Lower lobe of right lung (tissue), 2 donors: ENCODE results near the gene SIGLEC12. TPM values are rescaled to one million over a fixed set of nuclear protein-coding genes. Genes with fewer than 3 reads are reported as not detected.
A peak's percentile ranks its signal among the peaks of the same experiment; 100 is the strongest.

ENCODE experiments used
- ATAC-seq, 2 donors: fragments of 200-7000 bp; cut with Tn5 transposase; one replicate each; pipeline ENCODE4 v1.9.1; 2020 to 2022; ENCODE audit warnings: mild to moderate bottlenecking in 2 of 2, moderate library complexity in 2 of 2
- DNase-seq: peaks from one replicate; pipeline ENCODE4 v3.0.0-alpha.2; 2020
- H3K27ac ChIP-seq: fragments of 200-600 bp; one replicate; pipeline ENCODE4 v1.8.0; 2022
- H3K27me3 ChIP-seq: fragments of 200-600 bp; one replicate; pipeline ENCODE4 v1.8.0; 2022; ENCODE audit warnings: low read depth
- H3K36me3 ChIP-seq: fragments of 200-600 bp; one replicate; pipeline ENCODE4 v1.8.0; 2022; ENCODE audit warnings: mild to moderate bottlenecking
- H3K4me1 ChIP-seq: fragments of 200-600 bp; one replicate; pipeline ENCODE4 v1.8.0; 2022
- H3K4me3 ChIP-seq: fragments of 200-600 bp; one replicate; pipeline ENCODE4 v1.8.0; 2022; ENCODE audit warnings: mild to moderate bottlenecking
- H3K9me3 ChIP-seq: fragments of 200-600 bp; one replicate; pipeline ENCODE4 v1.8.0; 2022
- intact Hi-C: fragments of 100-400 bp; cut with DNase I; formaldehyde crosslinking; loops from one replicate; pipeline ENCODE4 v1.11.0; 2022
- total RNA-seq: library from RNA; stranded (reverse); fragmentation: NEBNext Ultra II Directional; extraction: Animal tissue kit (Norgen Biotek cat#: 25700); gene quantifications from one replicate; pipeline ENCODE4 v1.2.1, GENCODE V29; 2021
- TF ChIP-seq, protein P1 (sequence below): fragments of 200-600 bp; IDR thresholded peaks from one replicate; pipeline ENCODE4 v1.8.0; 2022; ENCODE audit warnings: antibody characterized with exemption, mild to moderate bottlenecking
- donor health status: DM: no; HTN: yes; CAD: no; lungs with severe emphysema.

The SIGLEC12 gene
- total RNA-seq, 1 donor from 2014 or later = 5.9 TPM

DNA sequence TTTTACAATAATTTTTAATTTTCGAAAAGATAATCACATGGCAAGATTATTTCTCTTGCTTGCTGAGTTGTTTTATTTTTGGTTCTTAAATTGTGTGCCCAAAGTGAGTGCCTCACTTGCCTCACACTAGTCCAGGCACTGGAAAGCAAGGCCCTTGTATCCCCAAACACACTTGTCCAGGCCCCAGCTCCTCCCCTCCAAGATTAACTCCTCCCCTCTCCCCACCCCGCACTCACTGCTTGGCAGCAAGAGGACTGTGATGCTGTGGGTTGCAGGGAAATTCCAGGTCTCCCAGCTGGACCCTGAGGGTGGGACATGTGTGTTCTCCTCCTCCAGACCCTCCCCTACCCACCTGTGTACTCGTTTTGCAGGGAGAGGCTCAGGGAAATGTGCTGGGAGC lies 3.9 kb downstream of the SIGLEC12 start:
- no peak overlapping the region for H3K4me3 ChIP-seq
- no peaks in the 10 kb centered on the region for H3K36me3 ChIP-seq
- DNase-seq = no peak
- H3K27me3 ChIP-seq = no peaks in the 10 kb centered on the region
- no peaks in the 10 kb centered on the region for H3K9me3 ChIP-seq
- H3K27ac ChIP-seq = no peak overlapping the region
- peaks cover 7% of the 10 kb centered on the region for H3K4me1 ChIP-seq
- intact Hi-C loops = no loop called here
- ATAC-seq = no peak
- TF ChIP-seq, protein P1, sequence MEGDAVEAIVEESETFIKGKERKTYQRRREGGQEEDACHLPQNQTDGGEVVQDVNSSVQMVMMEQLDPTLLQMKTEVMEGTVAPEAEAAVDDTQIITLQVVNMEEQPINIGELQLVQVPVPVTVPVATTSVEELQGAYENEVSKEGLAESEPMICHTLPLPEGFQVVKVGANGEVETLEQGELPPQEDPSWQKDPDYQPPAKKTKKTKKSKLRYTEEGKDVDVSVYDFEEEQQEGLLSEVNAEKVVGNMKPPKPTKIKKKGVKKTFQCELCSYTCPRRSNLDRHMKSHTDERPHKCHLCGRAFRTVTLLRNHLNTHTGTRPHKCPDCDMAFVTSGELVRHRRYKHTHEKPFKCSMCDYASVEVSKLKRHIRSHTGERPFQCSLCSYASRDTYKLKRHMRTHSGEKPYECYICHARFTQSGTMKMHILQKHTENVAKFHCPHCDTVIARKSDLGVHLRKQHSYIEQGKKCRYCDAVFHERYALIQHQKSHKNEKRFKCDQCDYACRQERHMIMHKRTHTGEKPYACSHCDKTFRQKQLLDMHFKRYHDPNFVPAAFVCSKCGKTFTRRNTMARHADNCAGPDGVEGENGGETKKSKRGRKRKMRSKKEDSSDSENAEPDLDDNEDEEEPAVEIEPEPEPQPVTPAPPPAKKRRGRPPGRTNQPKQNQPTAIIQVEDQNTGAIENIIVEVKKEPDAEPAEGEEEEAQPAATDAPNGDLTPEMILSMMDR = no peak

DNA sequence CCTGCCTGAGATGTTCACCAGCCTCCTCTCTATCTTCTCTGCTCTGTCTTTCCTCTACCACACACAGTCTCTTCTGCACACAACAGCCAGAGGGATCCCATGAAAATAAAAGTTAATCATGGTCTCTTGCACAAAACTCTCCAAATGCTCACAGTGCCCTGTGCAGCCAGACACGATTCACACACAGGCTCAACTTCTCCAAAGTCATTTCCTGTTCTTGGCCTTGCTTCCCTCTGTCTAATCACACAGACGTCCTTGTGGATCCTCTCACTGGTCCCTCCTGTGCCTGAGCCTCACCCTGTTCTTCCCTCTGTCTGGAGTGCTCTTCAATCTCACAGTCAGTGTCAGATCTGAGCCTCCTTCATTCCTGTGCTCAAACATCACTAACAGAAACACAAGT lies 7.8 kb downstream of the SIGLEC12 start:
- Histone ChIP-seq H3K4me3 (no peak overlapping the region), H3K27me3 (peaks cover 5% of the 10 kb centered on the region), H3K4me1 (peaks cover 7% of the 10 kb centered on the region), H3K27ac (no peak overlapping the region), H3K9me3 (no peaks in the 10 kb centered on the region), H3K36me3 (no peaks in the 10 kb centered on the region)
- intact Hi-C loops = no loop called here
- TF ChIP-seq, protein P1 = no peak
- ATAC-seq (peak; percentile 18 to 64), DNase-seq (no peak)

DNA sequence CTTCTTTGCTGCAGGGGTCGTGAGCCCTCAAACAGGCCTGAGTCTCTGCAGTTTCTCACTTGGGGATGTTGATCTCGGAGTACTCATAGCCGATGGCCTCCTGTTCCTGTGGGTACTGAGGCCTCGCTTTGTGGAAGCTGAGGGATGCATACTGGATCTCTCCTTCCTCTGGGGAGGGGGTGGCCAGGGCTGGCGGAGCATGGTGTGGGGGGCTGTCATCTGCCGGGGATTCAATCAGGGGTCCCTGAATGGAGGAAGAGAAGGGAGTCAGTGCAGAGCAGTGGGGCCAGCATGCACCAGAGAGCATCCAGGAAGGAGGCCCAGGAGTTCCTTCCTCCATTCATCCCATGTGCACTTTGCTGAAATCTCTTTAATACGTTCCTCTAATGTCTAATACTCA lies 10.0 kb downstream of the SIGLEC12 start:
- H3K27ac ChIP-seq = no peak overlapping the region
- no peak for ATAC-seq
- no peaks in the 10 kb centered on the region for H3K36me3 ChIP-seq
- peaks cover 5% of the 10 kb centered on the region for H3K27me3 ChIP-seq
- peaks cover 7% of the 10 kb centered on the region for H3K4me1 ChIP-seq
- no peaks in the 10 kb centered on the region for H3K9me3 ChIP-seq
- DNase-seq = no peak
- intact Hi-C loops = no loop called here
- TF ChIP-seq, protein P1 = no peak
- no peak overlapping the region for H3K4me3 ChIP-seq

DNA sequence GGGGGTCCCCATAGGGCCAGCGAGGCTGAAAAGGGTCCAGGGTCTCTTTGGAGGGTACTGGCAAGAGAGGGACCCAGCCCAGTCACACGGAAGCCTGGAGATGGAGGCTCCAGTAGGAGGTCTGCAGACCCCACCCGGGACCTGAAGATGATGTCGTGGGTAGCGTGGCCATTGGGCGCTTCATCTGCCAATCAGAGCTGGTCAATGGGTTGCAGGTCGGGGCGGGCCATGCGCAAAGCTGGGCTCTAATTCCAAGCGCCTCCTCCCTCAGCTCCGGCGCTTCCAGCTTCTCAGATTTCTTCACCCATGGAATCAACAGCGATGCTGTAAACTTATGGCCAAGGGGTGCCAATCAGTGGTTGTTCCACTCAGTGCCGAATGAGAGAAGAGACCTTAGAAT lies 10.9 kb downstream of the SIGLEC12 start:
- H3K27me3 ChIP-seq = peaks cover 5% of the 10 kb centered on the region
- no peak overlapping the region for H3K27ac ChIP-seq
- H3K4me1 ChIP-seq = peaks cover 7% of the 10 kb centered on the region
- H3K4me3 ChIP-seq = no peak overlapping the region
- intact Hi-C loops = no loop called here
- no peaks in the 10 kb centered on the region for H3K9me3 ChIP-seq
- TF ChIP-seq, protein P1 = no peak
- no peaks in the 10 kb centered on the region for H3K36me3 ChIP-seq
- DNase-seq (no peak), ATAC-seq (no peak)

DNA sequence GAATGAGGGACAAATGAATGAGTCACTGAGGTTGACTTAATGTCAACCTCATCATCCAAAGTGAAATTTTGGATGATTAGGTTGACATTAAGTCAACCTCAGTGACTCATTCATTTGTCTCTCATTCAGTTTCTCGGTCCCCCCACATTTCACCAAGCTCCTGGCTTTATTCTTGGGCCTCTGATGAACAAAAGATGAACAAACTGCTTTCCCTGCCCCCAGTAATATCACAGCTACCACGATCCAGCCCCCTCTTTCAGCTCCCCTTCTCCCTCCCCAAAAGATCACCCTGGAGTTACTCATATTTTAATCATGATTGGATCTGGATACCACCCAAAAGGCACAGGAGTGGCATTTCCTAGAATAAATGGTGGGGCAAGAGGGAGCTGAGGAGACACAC lies 12.5 kb downstream of the SIGLEC12 start:
- H3K36me3 ChIP-seq = no peaks in the 10 kb centered on the region
- intact Hi-C loops = no loop called here
- TF ChIP-seq, protein P1 = no peak
- no peaks in the 10 kb centered on the region for H3K9me3 ChIP-seq
- H3K4me3 ChIP-seq = no peak overlapping the region
- ATAC-seq (no peak), DNase-seq (no peak)
- no peak overlapping the region for H3K27ac ChIP-seq
- H3K27me3 ChIP-seq = peaks cover 5% of the 10 kb centered on the region
- H3K4me1 ChIP-seq = peaks cover 7% of the 10 kb centered on the region

DNA sequence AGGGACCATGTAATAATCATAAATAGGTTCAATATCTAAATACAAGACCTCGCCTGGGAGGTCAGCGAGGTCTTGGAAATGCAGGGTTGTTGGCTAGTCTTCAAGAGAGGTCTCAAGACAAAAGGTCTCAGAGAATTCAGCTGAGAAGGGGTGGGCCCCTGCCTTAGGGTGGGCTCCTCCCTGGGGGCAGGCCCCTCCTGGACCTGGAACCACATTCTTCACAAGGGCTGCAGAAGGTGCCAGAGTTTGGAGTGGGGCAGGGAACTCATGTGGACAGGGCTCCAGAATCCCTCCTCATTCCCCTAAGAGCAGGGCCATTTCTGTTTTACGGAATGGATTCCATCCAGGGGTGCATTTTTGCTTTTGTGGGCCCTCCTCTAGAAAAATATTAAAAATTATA lies 13.1 kb downstream of the SIGLEC12 start:
- Histone ChIP-seq H3K36me3 (no peaks in the 10 kb centered on the region), H3K27me3 (peaks cover 5% of the 10 kb centered on the region), H3K4me3 (no peak overlapping the region), H3K27ac (no peak overlapping the region), H3K4me1 (peaks cover 3% of the 10 kb centered on the region), H3K9me3 (no peaks in the 10 kb centered on the region)
- ATAC-seq = no peak
- no peak for DNase-seq
- intact Hi-C loops = no loop called here
- TF ChIP-seq, protein P1 = no peak
